Jurkat, Clone E6-1 (cell line): ENCODE data around the gene KLHL29.

Source experiments
- DNase-seq: peaks from one replicate; pipeline ENCODE4 v3.0.0-alpha.2; 2011; ENCODE audit warnings: low read depth, low spot score
- H3K4me3 ChIP-seq: 2 replicates; pipeline ENCODE4 v1.5.1; 2011; ENCODE audit warnings: mild to moderate bottlenecking, low read length, control low read depth, moderate library complexity

Gene KLHL29

DNA sequence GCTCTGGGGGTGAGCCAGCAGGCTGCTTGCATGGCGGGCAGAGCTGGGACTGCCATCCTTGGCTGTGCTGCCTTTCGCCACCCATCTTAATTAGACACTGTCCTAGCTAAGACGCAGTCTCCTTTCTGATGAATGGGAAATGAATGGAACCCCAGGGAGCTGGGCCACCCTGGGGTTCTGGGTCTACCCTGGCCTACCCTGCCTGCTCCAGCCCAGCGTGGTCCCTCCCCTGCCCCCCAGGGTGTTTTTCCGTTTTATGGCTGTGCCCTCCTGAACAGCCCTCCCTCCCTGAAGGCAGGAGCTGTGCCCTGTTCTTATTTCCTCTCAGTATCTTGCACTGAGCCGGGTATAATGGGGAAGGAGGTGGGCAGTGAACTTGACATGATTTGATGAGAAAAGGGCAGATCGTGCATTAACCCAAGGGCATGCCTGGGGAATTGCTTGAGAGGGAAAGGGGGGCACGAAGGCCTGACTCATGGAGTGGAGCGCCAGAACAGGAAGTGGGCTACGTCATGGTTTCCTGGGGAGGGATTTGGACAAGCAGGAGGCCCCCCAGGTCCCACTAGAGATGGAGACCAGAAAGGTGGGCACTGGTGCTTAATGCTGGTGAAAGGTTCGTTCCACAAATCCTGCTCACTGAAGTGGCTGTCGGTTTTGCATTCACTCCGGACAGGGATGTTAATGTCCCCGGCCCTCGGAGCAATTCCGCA lies 165.0 kb downstream of the KLHL29 start:
- no peak for DNase-seq

DNA sequence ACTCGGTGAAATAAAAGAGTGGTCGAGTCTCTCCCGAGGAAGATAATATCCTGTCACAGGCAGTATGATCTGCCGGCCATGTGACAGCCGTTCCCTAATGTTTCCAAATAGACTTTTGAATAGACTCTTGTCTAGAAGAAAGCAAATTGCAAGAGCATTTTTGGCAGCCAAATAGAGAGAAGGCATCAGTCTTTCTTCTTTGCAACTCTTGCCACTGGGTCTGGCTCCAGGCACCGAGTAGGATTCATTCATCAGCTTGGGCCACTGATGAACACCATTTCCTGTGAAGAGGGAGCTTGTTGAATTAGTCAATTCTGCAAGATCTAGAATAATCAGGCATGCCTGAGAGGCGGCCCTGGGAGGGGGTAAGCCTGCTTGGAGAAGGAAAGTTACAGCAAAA lies 165.6 kb downstream of the KLHL29 start:
- H3K4me3 ChIP-seq, result no peak overlapping the region
- DNase-seq, result no peak

More for the DNA sequence above, 165.0 kb downstream of the KLHL29 start:
- no peak overlapping the region for H3K4me3 ChIP-seq

- DNase-seq, result no peak
- H3K4me3 ChIP-seq, result no peak overlapping the region
Observed at GRCh38 chr2:23551875-23552274, 166.9 kb downstream of the KLHL29 start.

- no peak for DNase-seq
- no peak overlapping the region for H3K4me3 ChIP-seq
Observed at GRCh38 chr2:23553561-23553960, 168.6 kb downstream of the KLHL29 start.

GRCh38 chr2:23554054-23554697 lies 169.2 kb downstream of the KLHL29 start:
- no peak for DNase-seq

GRCh38 chr2:23555944-23556343 lies 171.0 kb downstream of the KLHL29 start:
- DNase-seq, result no peak
- H3K4me3 ChIP-seq, result no peak overlapping the region

More at GRCh38 chr2:23554054-23554697, 169.2 kb downstream of the KLHL29 start:
- no peak overlapping the region for H3K4me3 ChIP-seq

DNA sequence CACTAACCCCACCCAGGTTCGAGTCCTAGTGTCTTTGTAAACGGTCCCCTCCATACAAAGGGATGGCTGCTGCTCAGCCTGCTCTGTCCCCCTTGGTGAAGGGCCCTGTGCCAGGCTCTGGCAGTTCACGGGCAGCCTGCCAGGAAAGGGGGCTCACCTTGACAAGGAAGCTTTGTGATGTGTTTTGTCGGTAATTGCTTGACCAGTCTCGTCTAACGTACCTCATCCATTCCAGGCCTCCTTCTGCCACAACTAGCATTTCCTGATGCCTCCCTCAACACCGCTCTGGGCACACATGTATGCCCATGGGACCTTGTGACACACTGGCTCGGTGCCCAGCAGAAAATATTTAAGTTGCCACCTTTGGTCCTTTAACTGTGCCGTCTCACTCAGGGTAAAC lies 171.9 kb downstream of the KLHL29 start:
- no peak for DNase-seq
- no peak overlapping the region for H3K4me3 ChIP-seq

GRCh38 chr2:23557455-23557854 lies 172.5 kb downstream of the KLHL29 start:
- DNase-seq, result no peak
- H3K4me3 ChIP-seq, result no peak overlapping the region

GRCh38 chr2:23559561-23560239 lies 174.7 kb downstream of the KLHL29 start:
- H3K4me3 ChIP-seq, result no peak overlapping the region
- no peak for DNase-seq

DNA sequence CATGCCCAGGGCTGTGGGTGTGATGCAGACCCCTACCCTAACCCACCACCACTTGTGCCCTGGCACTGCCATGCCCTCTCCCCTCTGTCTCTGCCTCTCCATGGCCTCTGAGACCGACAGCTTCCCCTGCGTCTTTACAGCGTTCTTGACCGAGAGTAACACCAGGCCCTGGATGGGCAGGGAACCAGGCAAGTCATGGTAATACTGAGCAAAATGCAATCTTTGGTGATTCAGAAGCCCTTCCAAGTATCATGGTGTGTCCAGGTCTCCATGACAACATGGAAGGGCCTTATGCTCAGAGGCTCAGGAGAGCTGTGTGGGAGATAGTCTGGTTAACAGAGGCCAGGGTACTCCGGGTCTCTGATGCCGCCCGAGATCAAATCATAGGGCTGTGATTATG lies 176.1 kb downstream of the KLHL29 start:
- DNase-seq, result no peak
- no peak overlapping the region for H3K4me3 ChIP-seq

- no peak for DNase-seq
- H3K4me3 ChIP-seq, result no peak overlapping the region
Observed at GRCh38 chr2:23561544-23561943, 176.6 kb downstream of the KLHL29 start.

DNA sequence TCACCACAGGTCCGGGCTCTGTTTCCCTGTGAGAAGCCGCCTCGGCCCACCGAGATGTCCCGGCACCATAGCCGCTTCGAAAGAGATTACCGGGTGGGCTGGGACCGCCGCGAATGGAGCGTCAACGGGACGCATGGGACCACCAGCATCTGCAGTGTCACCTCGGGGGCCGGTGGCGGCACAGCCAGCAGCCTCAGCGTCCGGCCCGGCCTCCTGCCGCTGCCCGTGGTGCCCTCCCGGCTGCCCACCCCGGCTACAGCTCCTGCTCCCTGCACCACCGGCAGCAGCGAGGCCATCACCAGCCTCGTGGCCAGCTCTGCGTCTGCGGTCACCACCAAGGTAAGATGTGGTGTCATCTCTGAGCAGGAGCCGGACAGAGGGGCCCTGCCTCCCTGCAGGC lies 177.2 kb downstream of the KLHL29 start:
- no peak overlapping the region for H3K4me3 ChIP-seq
- no peak for DNase-seq

GRCh38 chr2:23563151-23563550 lies 178.2 kb downstream of the KLHL29 start:
- DNase-seq, result no peak
- H3K4me3 ChIP-seq, result no peak overlapping the region

DNA sequence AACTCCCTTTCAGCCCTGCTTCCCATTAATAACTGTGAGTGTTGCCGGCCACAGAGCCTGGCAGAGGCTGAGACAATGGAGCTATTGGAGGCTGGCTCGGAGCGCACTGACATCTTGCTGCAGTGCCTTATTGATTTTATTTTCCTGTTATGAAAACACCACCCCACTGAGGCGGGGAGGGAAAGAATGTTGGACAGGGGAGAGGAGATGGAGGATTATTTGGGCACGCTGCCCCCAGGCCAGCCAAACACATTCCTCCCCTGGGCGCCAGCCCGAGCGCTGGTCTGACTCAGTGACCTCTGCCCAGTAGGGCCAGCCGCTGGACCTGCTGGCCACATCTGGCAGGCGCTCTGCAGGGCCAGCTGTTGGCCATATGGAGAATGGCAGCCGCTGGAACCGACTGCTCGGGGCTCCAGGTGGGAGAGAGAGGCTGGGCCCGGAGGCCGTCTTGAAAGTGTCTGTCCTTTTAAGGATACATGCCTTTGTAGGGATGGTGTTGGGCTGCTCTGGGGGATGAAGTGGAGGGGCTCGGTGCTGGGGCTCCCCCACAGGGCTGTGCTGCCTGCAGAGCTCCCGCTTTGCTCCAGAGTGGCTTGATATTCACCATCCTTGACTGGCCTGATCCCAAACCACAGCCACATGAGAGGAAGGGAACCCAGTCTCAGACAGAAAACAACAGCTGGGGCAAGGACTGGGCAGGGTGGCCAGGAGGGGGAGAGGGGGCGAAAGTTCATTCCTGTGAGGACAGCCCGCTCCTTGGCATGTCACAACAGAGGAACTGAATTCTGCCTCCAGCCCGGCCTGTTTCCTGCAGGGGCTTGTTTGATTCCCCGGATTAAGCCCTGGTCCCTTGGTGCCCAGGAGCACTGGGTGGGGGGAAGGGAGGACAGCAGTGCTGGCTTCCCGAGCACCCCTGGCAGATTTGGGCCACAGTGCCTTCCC lies 179.0 kb downstream of the KLHL29 start:
- H3K4me3 ChIP-seq, result no peak overlapping the region
- DNase-seq, result no peak

GRCh38 chr2:23564615-23564960 lies 179.6 kb downstream of the KLHL29 start:
- H3K4me3 ChIP-seq, result no peak overlapping the region
- no peak for DNase-seq

DNA sequence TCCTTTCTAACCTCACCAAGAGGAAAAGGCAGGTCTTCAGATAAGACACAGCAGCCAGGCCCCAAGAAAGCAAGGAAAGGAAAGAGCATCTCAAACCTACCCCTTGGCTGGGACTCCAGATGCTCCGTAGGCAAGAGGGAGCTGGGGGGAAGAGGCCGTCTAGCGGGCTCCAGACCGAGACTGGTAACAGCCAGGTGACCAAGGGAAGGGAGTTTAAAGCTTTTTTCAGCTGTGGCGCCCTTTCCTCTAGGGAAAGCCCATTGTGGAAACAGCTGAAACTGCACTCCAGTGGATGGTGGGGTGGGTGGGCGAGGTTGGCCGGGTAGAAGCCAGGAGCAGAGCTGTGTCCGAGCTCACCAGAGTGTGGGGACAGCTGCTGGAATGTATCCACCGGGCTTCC lies 180.4 kb downstream of the KLHL29 start:
- DNase-seq, result no peak
- no peak overlapping the region for H3K4me3 ChIP-seq

GRCh38 chr2:23565814-23566213 lies 180.8 kb downstream of the KLHL29 start:
- no peak overlapping the region for H3K4me3 ChIP-seq
- DNase-seq, result no peak

DNA sequence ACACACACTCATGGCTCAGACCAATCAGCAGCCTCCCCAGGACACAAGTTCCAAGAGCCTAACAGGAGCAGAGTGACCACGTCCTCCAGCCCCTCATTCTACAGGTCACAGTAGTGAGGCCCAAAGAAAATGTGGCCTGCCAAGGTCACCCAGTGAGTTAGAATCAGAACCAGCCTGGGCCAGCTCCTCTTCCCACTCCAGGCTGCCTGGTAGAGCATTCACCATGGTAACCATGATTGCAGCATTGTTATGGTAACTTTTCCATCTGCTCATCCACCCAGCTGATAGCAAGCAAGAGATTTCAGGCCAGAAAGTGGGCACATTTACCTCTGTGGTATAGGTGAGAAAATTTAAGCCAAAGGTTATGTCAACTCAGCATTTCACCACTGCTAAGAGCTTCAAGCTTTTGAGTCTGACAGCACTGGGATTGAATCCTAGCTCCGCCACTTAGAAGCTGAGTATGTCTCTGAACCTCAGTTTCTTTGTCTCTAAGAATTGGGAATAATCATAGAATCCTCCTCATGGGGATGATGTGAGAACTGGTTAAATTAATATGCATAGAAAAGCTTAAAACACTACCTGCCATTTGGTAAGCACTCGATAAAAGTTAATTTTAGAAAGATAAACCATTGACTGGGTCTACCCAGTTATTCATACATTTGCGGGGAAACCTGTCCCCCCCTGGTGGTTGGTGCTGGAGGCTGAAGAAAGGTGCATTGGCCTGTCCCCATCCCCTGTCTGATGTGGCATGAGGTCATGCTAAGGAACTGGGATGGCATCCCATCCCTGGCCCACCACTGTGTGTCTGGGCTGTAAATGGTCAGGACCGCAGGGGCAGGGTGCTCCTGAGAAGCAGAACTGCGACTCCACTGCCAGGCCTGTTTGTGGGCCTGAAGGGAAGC lies 181.5 kb downstream of the KLHL29 start:
- peak; percentile 10 for DNase-seq
- no peak overlapping the region for H3K4me3 ChIP-seq
